GM23248 (cell line): ENCODE measurements around the gene SCYL1.

ENCODE experiments used
- EZH2 ChIP-seq: fragments of 200-600 bp; sonication (generic); IDR thresholded peaks from 2 replicates; pipeline ENCODE4 v1.6.1; 2018; ENCODE audit warnings: antibody characterized with exemption, mild to moderate bottlenecking; ENCODE audit not compliant: insufficient read depth, poor library complexity, severe bottlenecking
- EZH2phosphoT487 ChIP-seq: fragments of 200-600 bp; sonication (generic); IDR thresholded peaks from 2 replicates; pipeline ENCODE4 v1.6.1; 2018; ENCODE audit warnings: antibody characterized with exemption, moderate library complexity, mild to moderate bottlenecking, low read depth; ENCODE audit not compliant: insufficient read depth

GRCh38 chr11:65548395-65548794 is 23.5 kb downstream of the SCYL1 start:
- TF ChIP-seq EZH2 (no peak), EZH2phosphoT487 (no peak)
